ENCODE measurements around the gene IFNL4. TPM values are rescaled to one million over a fixed set of nuclear protein-coding genes. Genes with fewer than 3 reads are reported as not detected.
"Not testable (repeated sequence)": the region's sequence is repeated elsewhere in the genome, so short reads cannot be mapped to it uniquely, and the experiment has no call there.

The IFNL4 gene
- total RNA-seq, 1 experiment from 2014 or later: not detected

DNA sequence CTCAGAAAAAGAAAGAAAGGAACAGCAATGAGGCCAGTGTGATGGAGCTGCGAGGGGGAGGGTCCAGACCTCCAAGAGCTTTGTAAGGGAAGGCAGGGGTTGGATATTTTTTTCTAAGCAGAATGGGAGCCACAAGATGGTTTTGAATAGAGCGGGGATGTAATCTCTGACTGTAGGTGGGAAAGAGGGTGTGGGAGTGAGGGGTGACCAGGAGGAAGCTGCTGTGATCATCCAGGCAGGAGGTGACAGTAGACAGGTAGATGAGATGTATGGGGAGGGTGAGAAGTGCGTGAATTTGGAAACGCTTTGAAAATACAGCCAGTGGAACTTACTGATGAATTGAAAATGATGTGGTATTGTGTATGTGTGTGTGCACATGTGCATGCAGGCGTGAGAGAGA lies 26.9 kb upstream of the IFNL4 start:
- no peaks in the 10 kb centered on the region for H3K9me3 ChIP-seq (ENCODE audit: low read depth, low read length, poor library complexity, severe bottlenecking)
- no peaks in the 10 kb centered on the region for H3K4me1 ChIP-seq (ENCODE audit: insufficient read depth, low read length, poor library complexity, severe bottlenecking)
- POLR2A ChIA-PET (ENCODE audit: low non-redundant PET): no interaction called here
- no peak overlapping the region for H3K4me3 ChIP-seq (ENCODE audit: low read depth, low read length, poor library complexity, severe bottlenecking)
- intact Hi-C loops (cut with micrococcal nuclease; ENCODE audit: unreplicated experiment): no loop called here
- TF ChIP-seq, protein P1, sequence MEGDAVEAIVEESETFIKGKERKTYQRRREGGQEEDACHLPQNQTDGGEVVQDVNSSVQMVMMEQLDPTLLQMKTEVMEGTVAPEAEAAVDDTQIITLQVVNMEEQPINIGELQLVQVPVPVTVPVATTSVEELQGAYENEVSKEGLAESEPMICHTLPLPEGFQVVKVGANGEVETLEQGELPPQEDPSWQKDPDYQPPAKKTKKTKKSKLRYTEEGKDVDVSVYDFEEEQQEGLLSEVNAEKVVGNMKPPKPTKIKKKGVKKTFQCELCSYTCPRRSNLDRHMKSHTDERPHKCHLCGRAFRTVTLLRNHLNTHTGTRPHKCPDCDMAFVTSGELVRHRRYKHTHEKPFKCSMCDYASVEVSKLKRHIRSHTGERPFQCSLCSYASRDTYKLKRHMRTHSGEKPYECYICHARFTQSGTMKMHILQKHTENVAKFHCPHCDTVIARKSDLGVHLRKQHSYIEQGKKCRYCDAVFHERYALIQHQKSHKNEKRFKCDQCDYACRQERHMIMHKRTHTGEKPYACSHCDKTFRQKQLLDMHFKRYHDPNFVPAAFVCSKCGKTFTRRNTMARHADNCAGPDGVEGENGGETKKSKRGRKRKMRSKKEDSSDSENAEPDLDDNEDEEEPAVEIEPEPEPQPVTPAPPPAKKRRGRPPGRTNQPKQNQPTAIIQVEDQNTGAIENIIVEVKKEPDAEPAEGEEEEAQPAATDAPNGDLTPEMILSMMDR (conservative IDR thresholded peaks at IDR 0.05; ENCODE audit: low read depth, low read length): no peak
- no peak for TF ChIP-seq EZH2 (IDR thresholded peaks at IDR 0.05; ENCODE audit: borderline replicate concordance, low read depth, low read length, poor library complexity, severe bottlenecking)
- DNase-seq (ENCODE audit: low spot score): no peak
- no peaks in the 10 kb centered on the region for H3K36me3 ChIP-seq (ENCODE audit: insufficient read depth, low read length, poor library complexity, severe bottlenecking)
- BruUV-seq (replicated peaks): no TSS peak
- CTCF ChIA-PET: no interaction called here
- H3K27me3 ChIP-seq (replicated peaks; ENCODE audit: insufficient read depth, low read depth, low read length, poor library complexity): peaks cover 4% of the 10 kb centered on the region
- no peak overlapping the region for H3K27ac ChIP-seq (ENCODE audit: low read depth, low read length, poor library complexity, severe bottlenecking)

DNA sequence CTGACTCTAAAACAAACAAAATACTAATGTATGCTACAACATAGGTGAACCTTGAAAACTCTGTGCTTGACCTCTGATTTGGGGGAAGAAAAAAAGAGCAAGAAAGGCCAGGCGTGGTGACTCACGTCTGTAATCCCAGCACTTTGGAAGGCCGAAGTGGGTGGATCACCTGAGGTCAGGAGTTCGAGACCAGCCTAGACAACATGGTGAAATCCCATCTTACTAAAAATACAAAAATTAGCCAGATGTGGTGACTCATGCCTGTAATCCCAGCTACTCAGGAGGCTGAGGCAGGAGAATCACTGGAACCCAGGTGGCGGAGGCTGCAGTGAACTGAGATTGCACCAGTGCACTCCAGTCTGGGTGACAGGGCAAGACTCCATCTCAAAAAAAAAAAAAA lies 25.2 kb upstream of the IFNL4 start:
- H3K36me3 ChIP-seq (ENCODE audit: insufficient read depth, low read length, poor library complexity, severe bottlenecking); CTCF ChIA-PET; H3K27ac ChIP-seq (ENCODE audit: low read depth, low read length, poor library complexity, severe bottlenecking); H3K4me1 ChIP-seq (ENCODE audit: insufficient read depth, low read length, poor library complexity, severe bottlenecking); intact Hi-C loops (cut with micrococcal nuclease; ENCODE audit: unreplicated experiment); BruUV-seq (replicated peaks); H3K9me3 ChIP-seq (ENCODE audit: low read depth, low read length, poor library complexity, severe bottlenecking); DNase-seq (ENCODE audit: low spot score); H3K27me3 ChIP-seq (replicated peaks; ENCODE audit: insufficient read depth, low read depth, low read length, poor library complexity); H3K4me3 ChIP-seq (ENCODE audit: low read depth, low read length, poor library complexity, severe bottlenecking): not testable (repeated sequence)
- POLR2A ChIA-PET (ENCODE audit: low non-redundant PET): interaction anchor here (0.6 kb wide), 1 partner anchor 56 kb away, joined by 4 read pairs; no protein-coding TSS in a partner anchor

- ChIA-PET POLR2A (ENCODE audit: low non-redundant PET) (no interaction called here), CTCF (no interaction called here)
- TF ChIP-seq EZH2 (IDR thresholded peaks at IDR 0.05; ENCODE audit: borderline replicate concordance, low read depth, low read length, poor library complexity, severe bottlenecking): no peak
- TF ChIP-seq, protein P1 (conservative IDR thresholded peaks at IDR 0.05; ENCODE audit: low read depth, low read length): no peak
- no peaks in the 10 kb centered on the region for H3K9me3 ChIP-seq (ENCODE audit: low read depth, low read length, poor library complexity, severe bottlenecking)
- no peak overlapping the region for H3K27ac ChIP-seq (ENCODE audit: low read depth, low read length, poor library complexity, severe bottlenecking)
- no peaks in the 10 kb centered on the region for H3K4me1 ChIP-seq (ENCODE audit: insufficient read depth, low read length, poor library complexity, severe bottlenecking)
- peaks cover 6% of the 10 kb centered on the region for H3K27me3 ChIP-seq (replicated peaks; ENCODE audit: insufficient read depth, low read depth, low read length, poor library complexity)
- H3K36me3 ChIP-seq (ENCODE audit: insufficient read depth, low read length, poor library complexity, severe bottlenecking): no peaks in the 10 kb centered on the region
- H3K4me3 ChIP-seq (ENCODE audit: low read depth, low read length, poor library complexity, severe bottlenecking): no peak overlapping the region
- DNase-seq (ENCODE audit: low spot score): no peak
- no TSS peak for BruUV-seq (replicated peaks)
- intact Hi-C loops (cut with micrococcal nuclease; ENCODE audit: unreplicated experiment): no loop called here
Measured at GRCh38 chr19:39270036-39270871, 21.6 kb upstream of the IFNL4 start.

- CTCF ChIA-PET; H3K36me3 ChIP-seq (ENCODE audit: insufficient read depth, low read length, poor library complexity, severe bottlenecking); intact Hi-C loops (cut with micrococcal nuclease; ENCODE audit: unreplicated experiment); H3K9me3 ChIP-seq (ENCODE audit: low read depth, low read length, poor library complexity, severe bottlenecking); BruUV-seq (replicated peaks); DNase-seq (ENCODE audit: low spot score); H3K4me1 ChIP-seq (ENCODE audit: insufficient read depth, low read length, poor library complexity, severe bottlenecking); POLR2A ChIA-PET (ENCODE audit: low non-redundant PET); H3K4me3 ChIP-seq (ENCODE audit: low read depth, low read length, poor library complexity, severe bottlenecking); H3K27ac ChIP-seq (ENCODE audit: low read depth, low read length, poor library complexity, severe bottlenecking): not testable (repeated sequence)
- H3K27me3 ChIP-seq (replicated peaks; ENCODE audit: insufficient read depth, low read depth, low read length, poor library complexity): peaks cover 15% of the 10 kb centered on the region
Measured at GRCh38 chr19:39269369-39269768, 20.7 kb upstream of the IFNL4 start.

DNA sequence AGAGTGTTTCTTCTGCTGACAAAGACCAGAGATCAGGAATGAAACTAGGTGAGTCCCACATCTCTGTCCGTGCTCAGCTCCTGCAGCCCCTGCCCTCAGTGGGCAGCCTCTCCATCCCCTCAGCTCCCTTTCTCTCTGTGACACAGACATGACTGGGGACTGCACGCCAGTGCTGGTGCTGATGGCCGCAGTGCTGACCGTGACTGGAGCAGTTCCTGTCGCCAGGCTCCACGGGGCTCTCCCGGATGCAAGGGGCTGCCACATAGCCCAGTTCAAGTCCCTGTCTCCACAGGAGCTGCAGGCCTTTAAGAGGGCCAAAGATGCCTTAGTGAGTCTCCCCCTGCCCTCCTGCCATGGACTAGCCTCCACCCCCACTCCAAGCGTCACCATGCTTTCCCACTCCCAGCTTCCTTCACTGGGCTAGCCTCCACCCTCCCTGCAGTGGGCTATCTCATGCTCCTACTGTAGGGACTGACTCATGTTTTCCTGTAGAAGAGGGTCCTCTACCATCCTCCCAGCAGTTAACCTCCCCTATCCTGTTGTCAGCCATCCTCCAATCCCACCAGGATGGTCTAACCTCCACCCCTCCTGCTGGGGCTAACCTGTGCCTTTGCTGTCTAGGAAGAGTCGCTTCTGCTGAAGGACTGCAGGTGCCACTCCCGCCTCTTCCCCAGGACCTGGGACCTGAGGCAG lies 20.0 kb upstream of the IFNL4 start:
- H3K27ac ChIP-seq (ENCODE audit: low read depth, low read length, poor library complexity, severe bottlenecking); H3K36me3 ChIP-seq (ENCODE audit: insufficient read depth, low read length, poor library complexity, severe bottlenecking); H3K9me3 ChIP-seq (ENCODE audit: low read depth, low read length, poor library complexity, severe bottlenecking); POLR2A ChIA-PET (ENCODE audit: low non-redundant PET); BruUV-seq (replicated peaks); CTCF ChIA-PET; H3K4me1 ChIP-seq (ENCODE audit: insufficient read depth, low read length, poor library complexity, severe bottlenecking); H3K4me3 ChIP-seq (ENCODE audit: low read depth, low read length, poor library complexity, severe bottlenecking); intact Hi-C loops (cut with micrococcal nuclease; ENCODE audit: unreplicated experiment); DNase-seq (ENCODE audit: low spot score): not testable (repeated sequence)
- H3K27me3 ChIP-seq (replicated peaks; ENCODE audit: insufficient read depth, low read depth, low read length, poor library complexity): peaks cover 22% of the 10 kb centered on the region

DNA sequence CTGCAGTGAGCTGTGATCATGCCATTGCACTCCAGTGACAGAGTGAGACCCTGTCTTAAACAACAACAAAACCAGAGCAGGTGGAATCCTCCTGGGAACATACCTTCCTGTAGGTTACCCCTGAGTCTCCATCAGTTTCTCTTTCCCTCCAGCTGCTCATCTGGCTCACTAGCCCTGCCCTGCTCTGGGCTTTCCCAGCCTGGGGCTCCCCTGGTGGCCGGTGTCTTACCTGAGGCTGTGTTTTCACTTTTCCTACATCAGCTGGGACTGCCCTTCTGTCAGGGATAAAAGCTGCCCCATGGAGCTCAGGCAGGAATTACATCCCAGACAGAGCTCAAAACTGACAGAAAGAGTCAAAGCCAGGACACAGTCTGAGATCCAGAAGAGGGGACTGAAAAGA lies 19.4 kb upstream of the IFNL4 start, which contains the start of gene IFNL2:
TSS of gene IFNL2 (plus strand) at position 312 of the 400 bp plus-strand sequence. CDS start 173 bp downstream, outside the sequence.
- H3K4me3 ChIP-seq (ENCODE audit: low read depth, low read length, poor library complexity, severe bottlenecking); BruUV-seq (replicated peaks); POLR2A ChIA-PET (ENCODE audit: low non-redundant PET); H3K36me3 ChIP-seq (ENCODE audit: insufficient read depth, low read length, poor library complexity, severe bottlenecking); H3K9me3 ChIP-seq (ENCODE audit: low read depth, low read length, poor library complexity, severe bottlenecking); H3K27ac ChIP-seq (ENCODE audit: low read depth, low read length, poor library complexity, severe bottlenecking); intact Hi-C loops (cut with micrococcal nuclease; ENCODE audit: unreplicated experiment); CTCF ChIA-PET; DNase-seq (ENCODE audit: low spot score); H3K4me1 ChIP-seq (ENCODE audit: insufficient read depth, low read length, poor library complexity, severe bottlenecking): not testable (repeated sequence)
- peaks cover 28% of the 10 kb centered on the region for H3K27me3 ChIP-seq (replicated peaks; ENCODE audit: insufficient read depth, low read depth, low read length, poor library complexity)

Measured in A673 (cell line).